OCI-LY1 (cell line): ENCODE results near the gene ZBTB45.

Experiments used
- CTCF ChIP-seq: fragments of 200-600 bp; sonication (generic), shearing (Covaris generic); IDR thresholded peaks from 2 replicates; pipeline ENCODE4 v1.5.1; 2017; ENCODE audit warnings: mild to moderate bottlenecking, antibody characterized with exemption, low read length, moderate library complexity, mixed read lengths
- EZH2 ChIP-seq: fragments of 200-600 bp; sonication (generic), shearing (Covaris generic); IDR thresholded peaks from 2 replicates; pipeline ENCODE4 v1.8.0; 2017; ENCODE audit warnings: borderline replicate concordance, mixed run types, mild to moderate bottlenecking, antibody characterized with exemption, low read length, moderate library complexity, mixed read lengths

- TF ChIP-seq CTCF = no peak
- no peak for TF ChIP-seq EZH2
Observed at GRCh38 chr19:58550362-58551122, 30.9 kb upstream of the ZBTB45 start.
